CD4-positive, alpha-beta T cell treated with Interleukin-17A for 1 hour (primary cell): Measurements from ENCODE around the gene NDFIP1.
"Not testable (repeated sequence)": the region's sequence is repeated elsewhere in the genome, so short reads cannot be mapped to it uniquely, and the experiment has no call there.

Experiments
- DNase-seq: peaks from one replicate; pipeline ENCODE4 v3.0.0-alpha.2; 2020

The NDFIP1 gene

GRCh38 chr5:142159354-142159753, 50.8 kb downstream of the NDFIP1 start:
- DNase-seq: no peak

DNA sequence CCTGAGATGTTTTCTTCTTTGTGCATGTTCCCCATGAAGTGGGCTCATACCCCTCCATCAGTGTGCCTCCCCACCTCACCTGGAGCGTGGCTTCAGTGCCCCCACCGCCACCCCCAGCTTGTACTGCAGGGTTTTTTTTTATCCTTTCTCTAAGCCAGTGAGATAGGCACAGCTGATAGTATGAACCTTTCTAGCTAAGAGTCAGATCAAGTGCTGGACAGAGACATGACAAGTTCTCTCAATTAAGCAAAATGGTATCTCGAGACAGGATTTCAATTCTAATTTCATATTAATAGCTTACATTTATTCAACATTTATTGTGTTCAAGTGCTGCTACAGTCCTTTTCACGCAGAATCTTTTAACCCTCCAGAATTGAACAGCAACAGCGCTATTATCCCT, 55.7 kb downstream of the NDFIP1 start:
- no peak for DNase-seq

- no peak for DNase-seq
These were observed 58.2 kb downstream of the NDFIP1 start for GRCh38 chr5:142166754-142167153.

GRCh38 chr5:142167458-142167857, 58.9 kb downstream of the NDFIP1 start:
- no peak for DNase-seq

- DNase-seq: no peak
These were observed 59.8 kb downstream of the NDFIP1 start for GRCh38 chr5:142168365-142168764.

GRCh38 chr5:142170254-142170953, 61.8 kb downstream of the NDFIP1 start:
- no peak for DNase-seq

DNA sequence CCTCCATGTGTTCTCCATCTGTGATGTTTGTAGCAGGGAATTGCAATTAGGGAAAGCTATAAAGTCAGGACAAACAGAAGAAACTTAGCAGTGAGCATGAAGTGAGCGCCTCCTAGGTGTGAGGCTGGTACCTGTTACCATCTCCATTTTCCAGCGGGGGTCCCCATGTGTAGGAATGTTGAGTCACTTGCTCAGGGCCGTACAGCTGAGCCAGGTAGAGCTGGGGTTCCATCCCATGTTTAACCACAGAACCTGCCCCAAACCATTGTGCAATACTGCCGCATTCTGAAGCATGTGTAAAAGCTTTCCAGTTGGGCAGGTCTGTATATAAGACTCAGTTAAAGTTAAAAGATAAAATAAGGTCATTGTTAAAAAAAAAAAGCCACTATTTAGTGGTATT, 62.7 kb downstream of the NDFIP1 start:
- no peak for DNase-seq

GRCh38 chr5:142175039-142175438, 66.5 kb downstream of the NDFIP1 start:
- no peak for DNase-seq

GRCh38 chr5:142175461-142176142, 67.0 kb downstream of the NDFIP1 start:
- no peak for DNase-seq

DNA sequence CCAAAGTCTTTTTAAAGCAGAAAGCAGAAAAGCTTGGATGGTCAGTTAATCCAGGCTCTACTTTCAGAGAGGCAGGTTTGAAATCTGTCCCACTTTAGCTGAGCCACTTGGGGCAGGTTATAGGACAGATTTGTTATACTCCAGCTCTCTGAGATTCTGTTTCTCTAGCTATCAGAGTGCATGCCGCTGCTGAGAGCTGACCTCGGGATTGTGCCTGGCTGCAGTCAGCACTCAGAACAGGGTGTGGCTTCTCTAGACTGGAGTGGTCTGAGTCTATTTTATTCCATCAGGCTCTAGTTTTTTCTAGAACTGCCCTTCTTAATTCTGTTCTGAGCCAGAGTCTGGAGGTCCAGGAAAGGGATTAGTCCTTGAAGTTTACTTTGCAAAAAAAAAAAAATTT, 67.7 kb downstream of the NDFIP1 start:
- DNase-seq: no peak

GRCh38 chr5:142178651-142179050, 70.1 kb downstream of the NDFIP1 start:
- no peak for DNase-seq

DNA sequence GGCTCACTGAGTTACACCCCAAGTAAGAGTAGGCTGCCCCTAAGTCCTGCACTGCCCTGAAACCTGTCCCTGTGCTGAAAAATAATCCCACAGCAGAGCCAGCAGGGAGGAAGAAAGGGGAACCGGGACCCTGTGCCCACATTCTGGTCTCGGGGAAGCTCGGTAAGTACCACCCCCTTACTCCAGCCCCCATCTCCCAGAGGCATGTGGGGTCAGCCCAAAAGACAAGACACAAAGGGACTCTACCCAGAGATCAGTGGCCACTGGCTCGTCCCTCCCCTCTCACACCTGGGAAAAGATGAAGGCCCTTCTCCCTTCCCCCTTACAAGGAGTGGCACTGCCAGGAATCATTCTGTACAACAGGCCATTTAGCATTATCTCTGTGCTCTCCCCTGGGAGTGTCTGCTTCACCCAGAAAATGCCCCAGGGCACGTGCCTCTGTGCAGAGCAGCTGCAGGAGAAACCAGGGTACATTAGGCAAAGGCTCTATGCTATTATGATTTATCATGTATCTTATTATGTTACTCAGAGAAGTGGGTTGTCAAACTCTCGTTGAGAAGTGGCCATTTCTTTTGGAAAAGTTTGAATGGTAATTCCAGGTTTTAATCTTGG, 71.3 kb downstream of the NDFIP1 start:
- DNase-seq: no peak

DNA sequence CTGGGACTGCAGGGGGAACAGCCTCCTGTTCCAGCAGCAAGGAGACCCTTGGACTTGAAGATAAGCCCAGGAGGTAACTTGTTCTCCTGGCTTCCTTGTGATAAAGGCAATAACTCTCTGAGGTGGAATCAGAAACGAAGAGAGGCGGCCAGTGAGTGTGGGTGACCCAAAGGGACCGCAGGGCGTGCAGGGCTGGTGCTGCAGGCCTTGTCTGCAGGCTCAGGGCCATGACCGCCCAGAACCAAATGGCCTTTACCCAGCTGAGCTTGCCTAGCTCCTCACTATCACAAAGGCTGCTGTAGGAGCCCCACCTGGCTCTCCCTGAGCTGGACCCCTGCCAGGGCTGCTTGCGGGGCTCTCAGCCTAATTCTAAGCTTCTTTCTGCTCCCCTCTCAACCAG, 72.5 kb downstream of the NDFIP1 start:
- no peak for DNase-seq

GRCh38 chr5:142181547-142182163, 73.1 kb downstream of the NDFIP1 start:
- no peak for DNase-seq

DNA sequence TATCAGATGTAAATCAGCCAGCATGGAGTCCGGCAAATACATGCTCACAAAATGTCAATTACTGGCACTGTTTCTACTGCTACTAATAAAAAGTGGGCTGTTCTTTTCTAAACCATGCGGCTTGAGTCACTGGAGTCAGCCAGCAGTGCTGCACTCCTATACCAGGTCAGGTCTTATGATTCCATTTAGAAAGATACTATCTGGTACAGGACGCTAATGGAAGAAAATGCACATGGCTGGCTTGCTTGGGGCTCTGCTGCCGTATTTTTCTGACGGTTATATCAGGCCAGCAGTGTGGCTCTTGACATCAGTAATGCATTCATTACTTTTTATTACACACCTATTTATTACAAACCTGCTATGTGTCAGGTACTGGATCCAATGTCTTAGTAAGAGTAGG, 74.3 kb downstream of the NDFIP1 start:
- no peak for DNase-seq

- no peak for DNase-seq
These were observed 75.0 kb downstream of the NDFIP1 start for GRCh38 chr5:142183561-142183960.

GRCh38 chr5:142184988-142185387, 76.4 kb downstream of the NDFIP1 start:
- DNase-seq: no peak

- no peak for DNase-seq
These were observed 77.9 kb downstream of the NDFIP1 start for GRCh38 chr5:142186514-142186856.

DNA sequence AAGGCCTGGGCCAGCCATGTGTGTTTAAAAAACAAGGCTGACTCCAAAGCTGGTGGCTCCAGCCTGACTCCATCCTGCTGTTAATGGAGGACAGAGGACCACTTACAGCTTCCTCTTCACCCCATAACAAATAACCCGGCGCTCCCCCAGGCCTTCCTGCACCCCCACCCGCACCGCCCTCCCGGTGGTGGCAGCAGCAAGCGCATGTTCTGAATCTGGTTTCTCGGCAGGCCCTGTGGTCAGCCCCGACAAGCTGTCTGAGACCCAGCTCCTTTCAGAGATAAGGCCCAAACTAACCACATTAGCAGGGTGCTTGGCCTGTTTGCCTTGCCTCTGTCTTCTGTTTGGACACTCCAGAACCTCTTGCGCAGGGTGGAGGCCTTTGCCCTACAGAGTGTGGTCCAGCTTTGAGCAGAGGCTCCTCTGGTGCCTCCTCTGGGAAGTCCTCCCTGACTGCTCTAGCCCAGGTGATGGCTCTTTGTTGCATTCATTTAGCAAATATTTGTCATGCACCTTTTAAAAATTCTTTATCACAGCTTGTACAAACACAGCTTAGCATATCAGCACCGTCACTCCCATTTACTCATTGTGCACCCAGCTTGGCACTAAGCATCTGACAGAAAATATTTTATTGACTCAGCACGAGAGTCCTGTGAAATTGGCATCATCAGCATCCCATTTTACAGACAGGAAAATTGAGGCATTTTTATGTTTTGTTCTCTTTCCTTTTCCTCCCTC, 78.4 kb downstream of the NDFIP1 start:
- DNase-seq: peak; percentile 1

- DNase-seq: not testable (repeated sequence)
These were observed 80.1 kb downstream of the NDFIP1 start for GRCh38 chr5:142188691-142189090.

DNA sequence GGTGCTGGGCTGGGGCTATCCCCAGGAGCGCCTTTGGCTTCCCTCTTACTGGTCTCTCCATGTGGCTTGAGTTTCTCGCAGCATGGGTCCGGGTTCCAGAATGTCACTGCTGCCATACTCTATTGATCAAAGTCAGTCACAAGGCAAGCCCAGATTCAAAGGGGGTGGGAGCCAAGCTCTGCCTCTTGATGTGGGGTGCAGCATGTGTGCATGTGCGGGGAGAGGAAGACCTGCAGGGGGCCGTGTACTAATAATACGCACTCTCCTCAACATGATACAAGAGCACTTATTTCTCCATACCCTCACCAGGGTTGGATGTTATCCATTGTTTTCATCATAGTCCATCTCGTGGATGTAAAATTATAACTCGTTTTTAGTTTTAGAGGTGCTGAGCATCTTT, 81.2 kb downstream of the NDFIP1 start:
- no peak for DNase-seq

GRCh38 chr5:142191776-142192175, 83.2 kb downstream of the NDFIP1 start:
- DNase-seq: no peak
